HepG2 (cell line): Measurements from ENCODE around the gene RBM6. TPM values are rescaled to one million over a fixed set of nuclear protein-coding genes. Genes with fewer than 3 reads are reported as not detected.

ENCODE experiments used
- ARID4A ChIP-seq: sonication (generic); formaldehyde crosslinking; IDR thresholded peaks from 2 replicates; pipeline ENCODE4 v1.5.0; 2020; ENCODE audit warnings: mild to moderate bottlenecking, missing genetic modification reagents, borderline replicate concordance
- KLF16 ChIP-seq, 2 experiments: sonication (generic) in 1 of 2; formaldehyde crosslinking in 1 of 2; IDR thresholded peaks; 2 replicates each; pipeline versions ENCODE4 v1.6.1 to v1.8.0; 2016 to 2023; ENCODE audit warnings: missing genetic modification reagents in 2 of 2, missing compliant biosample characterization in 1 of 2
- MAX ChIP-seq: IDR thresholded peaks from 2 replicates; pipeline ENCODE4 v1.6.1; 2012; ENCODE audit warnings: inconsistent platforms
- MEIS2 ChIP-seq: sonication (generic); formaldehyde crosslinking; IDR thresholded peaks from 2 replicates; pipeline ENCODE4 v1.9.0; 2021; ENCODE audit warnings: mild to moderate bottlenecking, missing genetic modification reagents
- MXI1 ChIP-seq: IDR thresholded peaks from 3 replicates; pipeline ENCODE4 v1.6.1; 2012; ENCODE audit warnings: low read depth, low read length, inconsistent platforms, borderline replicate concordance
- NCOA2 ChIP-seq: sonication (generic); formaldehyde crosslinking; IDR thresholded peaks from 2 replicates; pipeline ENCODE4 v1.8.0; 2022; ENCODE audit warnings: inconsistent platforms
- PHF8 ChIP-seq: sonication (generic); formaldehyde crosslinking; IDR thresholded peaks from 2 replicates; pipeline ENCODE4 v1.5.0; 2020; ENCODE audit warnings: missing genetic modification reagents
- SAFB2 ChIP-seq: sonication (generic); formaldehyde crosslinking; IDR thresholded peaks from 2 replicates; pipeline ENCODE4 v1.5.1; 2020; ENCODE audit warnings: missing genetic modification reagents, low read depth, mild to moderate bottlenecking, borderline replicate concordance
- SETDB1 ChIP-seq: sonication (generic); formaldehyde crosslinking; IDR thresholded peaks from 2 replicates; pipeline ENCODE4 v1.5.1; 2020; ENCODE audit warnings: missing genetic modification reagents, mild to moderate bottlenecking, borderline replicate concordance
- SNAPC4 ChIP-seq: sonication (generic); formaldehyde crosslinking; IDR thresholded peaks from 2 replicates; pipeline ENCODE4 v1.4.0; 2020; ENCODE audit warnings: mild to moderate bottlenecking, missing genetic modification reagents
- ZBTB25 ChIP-seq: IDR thresholded peaks from 2 replicates; pipeline ENCODE4 v1.6.1; 2018; ENCODE audit warnings: missing genetic modification reagents
- ZNF280B ChIP-seq: sonication (generic); formaldehyde crosslinking; IDR thresholded peaks from 2 replicates; pipeline ENCODE4 v1.5.0; 2020; ENCODE audit warnings: missing genetic modification reagents, mild to moderate bottlenecking, borderline replicate concordance
- ZNF441 ChIP-seq: sonication (generic); formaldehyde crosslinking; IDR thresholded peaks from 2 replicates; pipeline ENCODE4 v1.7.0; 2021; ENCODE audit warnings: missing genetic modification reagents, borderline replicate concordance
- ZNF614 ChIP-seq: IDR thresholded peaks from 2 replicates; pipeline ENCODE4 v1.6.1; 2018; ENCODE audit warnings: missing biosample characterization, missing genetic modification reagents, inconsistent platforms, borderline replicate concordance
- polyA plus RNA-seq, 8 experiments: library from polyadenylated mRNA; depleted of rRNA in 3 of 8; stranded (reverse) in 7 of 8; unstranded in 1 of 8; fragments of >200 nt; fragmentation: Illumina TruSeq in 4 of 8; extraction: Trizol in 4 of 8; gene quantifications; 2 replicates each; pipeline versions ENCODE4 v1.2.1 to v1.2.3, GENCODE V29; 2011 to 2016; ENCODE audit warnings: low read depth in 4 of 8, missing spikeins in 1 of 8, mixed read lengths in 1 of 8; ENCODE audit not compliant: insufficient read depth in 1 of 8
- total RNA-seq, 5 experiments: library from RNA; depleted of rRNA; stranded (reverse); fragments of >200 nt; fragmentation: Illumina TruSeq; extraction: Trizol; gene quantifications; 2 replicates each; pipeline ENCODE4 v1.2.3, GENCODE V29; 2016; ENCODE audit warnings: low read depth in 1 of 5

Gene RBM6
- total and polyA plus RNA-seq, 2 of the 13 experiments (the other 11 are each of a cell fraction or from before 2014, with no cell fraction given), result 72.7 to 86.1 TPM

GRCh38 chr3:50088725-50089608 is 149.0 kb downstream of the RBM6 start, which contains the start of gene RBM5 (continued):
- TF ChIP-seq SETDB1 (CRISPR knock-in tag), result no peak
- peak; percentile 43; the same call in 1 of the 2 replicates for TF ChIP-seq ZBTB25 (CRISPR knock-in tag)
- TF ChIP-seq ZNF441 (CRISPR knock-in tag), result 0 out of 2 replicates have a peak, but pooled peaks have one; percentile 24
- 0 out of 2 replicates have a peak, but pooled peaks have one; percentile 12 for TF ChIP-seq MEIS2 (CRISPR knock-in tag)
- peak; percentile 3; the same call in 1 of the 2 replicates for TF ChIP-seq ZNF614 (CRISPR knock-in tag)
- TF ChIP-seq NCOA2 (CRISPR knock-in tag), result no peak
- no peak; the same call in 1 of the 2 replicates for TF ChIP-seq SAFB2 (CRISPR knock-in tag)
- peak; percentile 73; the same call in 1 of the 3 replicates for TF ChIP-seq MXI1
- TF ChIP-seq MAX, result 0 out of 2 replicates have a peak, but pooled peaks have one; percentile 7
- peak; percentile 91 for TF ChIP-seq PHF8 (CRISPR knock-in tag)
- no peak for TF ChIP-seq ZNF280B (CRISPR knock-in tag)
- 0 out of 2 replicates have a peak, but pooled peaks have one; percentile 34 for TF ChIP-seq SNAPC4 (CRISPR knock-in tag)
- peak; percentile 77 for TF ChIP-seq ARID4A (CRISPR knock-in tag)
- TF ChIP-seq KLF16 (CRISPR knock-in tag; IDR thresholded peaks at IDR 0.05), result peak in 1 of 2 experiments; percentile 39; a peak in 1 of 4 replicates
